C4-2B (cell line): ENCODE results near the gene FAT2.

Source experiments
- ZFX ChIP-seq: fragments of 450-650 bp; IDR thresholded peaks from 2 replicates; pipeline ENCODE4 v1.6.1; 2017
- TF ChIP-seq, protein P1 (sequence below): fragments of 450-650 bp; conservative IDR thresholded peaks from 2 replicates; pipeline ENCODE4 v1.5.1; 2017; ENCODE audit warnings: mild to moderate bottlenecking

GRCh38 chr5:151562019-151562707 is 29.0 kb downstream of the FAT2 start:
- TF ChIP-seq, protein P1, sequence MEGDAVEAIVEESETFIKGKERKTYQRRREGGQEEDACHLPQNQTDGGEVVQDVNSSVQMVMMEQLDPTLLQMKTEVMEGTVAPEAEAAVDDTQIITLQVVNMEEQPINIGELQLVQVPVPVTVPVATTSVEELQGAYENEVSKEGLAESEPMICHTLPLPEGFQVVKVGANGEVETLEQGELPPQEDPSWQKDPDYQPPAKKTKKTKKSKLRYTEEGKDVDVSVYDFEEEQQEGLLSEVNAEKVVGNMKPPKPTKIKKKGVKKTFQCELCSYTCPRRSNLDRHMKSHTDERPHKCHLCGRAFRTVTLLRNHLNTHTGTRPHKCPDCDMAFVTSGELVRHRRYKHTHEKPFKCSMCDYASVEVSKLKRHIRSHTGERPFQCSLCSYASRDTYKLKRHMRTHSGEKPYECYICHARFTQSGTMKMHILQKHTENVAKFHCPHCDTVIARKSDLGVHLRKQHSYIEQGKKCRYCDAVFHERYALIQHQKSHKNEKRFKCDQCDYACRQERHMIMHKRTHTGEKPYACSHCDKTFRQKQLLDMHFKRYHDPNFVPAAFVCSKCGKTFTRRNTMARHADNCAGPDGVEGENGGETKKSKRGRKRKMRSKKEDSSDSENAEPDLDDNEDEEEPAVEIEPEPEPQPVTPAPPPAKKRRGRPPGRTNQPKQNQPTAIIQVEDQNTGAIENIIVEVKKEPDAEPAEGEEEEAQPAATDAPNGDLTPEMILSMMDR, result no peak
- no peak for TF ChIP-seq ZFX
